Small intestine (tissue), 7 donors: ENCODE measurements around the gene DIPK1B. TPM values are rescaled to one million over a fixed set of nuclear protein-coding genes. Genes with fewer than 3 reads are reported as not detected.

Experiments
- DNase-seq, 2 donors: peaks; one replicate each; pipeline versions ENCODE4 v3.0.0 to v3.0.0-alpha.2; 2013
- FAIRE-seq: peaks from 2 replicates; lab custom pipeline; 2012; peaks lifted over from hg19 to GRCh38; lab: Jason Lieb, UNC
- H3K27ac ChIP-seq, 3 donors: one replicate each; pipeline ENCODE4 v1.5.1; 2013; ENCODE audit warnings: low read length in 2 of 3, mild to moderate bottlenecking in 2 of 3, control low read depth in 1 of 3, inconsistent platforms in 1 of 3, low read depth in 1 of 3, moderate library complexity in 1 of 3
- H3K27me3 ChIP-seq, 3 donors: one replicate each; pipeline ENCODE4 v1.6.1; 2013; ENCODE audit warnings: low read length in 3 of 3, inconsistent platforms in 1 of 3; ENCODE audit not compliant: control insufficient read depth in 3 of 3, insufficient read depth in 3 of 3
- H3K36me3 ChIP-seq, 3 donors: one replicate each; pipeline ENCODE4 v1.6.1; 2013; ENCODE audit warnings: low read length in 3 of 3, inconsistent platforms in 1 of 3, low read depth in 1 of 3, mild to moderate bottlenecking in 1 of 3, moderate library complexity in 1 of 3; ENCODE audit not compliant: control insufficient read depth in 3 of 3, insufficient read depth in 2 of 3
- H3K4me1 ChIP-seq, 3 donors: one replicate each; pipeline ENCODE4 v1.6.1; 2013; ENCODE audit warnings: low read length in 2 of 3, inconsistent platforms in 1 of 3, low read depth in 1 of 3, mild to moderate bottlenecking in 1 of 3, moderate library complexity in 1 of 3; ENCODE audit not compliant: control insufficient read depth in 3 of 3, insufficient read depth in 2 of 3
- H3K4me3 ChIP-seq, 3 donors: one replicate each; pipeline ENCODE4 v1.5.1; 2013; ENCODE audit warnings: low read length in 3 of 3, control low read depth in 1 of 3, inconsistent platforms in 1 of 3, low read depth in 1 of 3, mild to moderate bottlenecking in 1 of 3, moderate library complexity in 1 of 3
- H3K9me3 ChIP-seq, 2 donors: one replicate each; pipeline ENCODE4 v1.6.1; 2013; ENCODE audit warnings: low read depth in 1 of 2, low read length in 1 of 2; ENCODE audit not compliant: control insufficient read depth in 2 of 2, insufficient read depth in 1 of 2
- WGBS, 3 donors: extraction: QIAGEN DNeasy Blood & Tissue Kit; methylation state at CpG; one replicate each; pipeline ENCODE4 v1.1.7; 2013; 5-methylcytosine and 5-hydroxymethylcytosine counted together
- polyA plus RNA-seq, 4 donors: library from polyadenylated mRNA; stranded (reverse) in 3 of 4; unstranded in 1 of 4; fragments of 200-250 nt in 3 of 4; fragments of 120-200 nt in 1 of 4; gene quantifications; one replicate each; pipeline versions ENCODE4 v1.2.1 to v1.2.3, GENCODE V29; 2013
- donor health status: healthy with polysubstance abuse.
- donor health status: control.
- donor health status: control.
- donor health status: Bipolar disorder and iron deficiency.
- donor health status: healthy.

Gene DIPK1B
- polyA plus RNA-seq, 4 donors = 0.22 to 12.7 (median 6.6) TPM

- Histone ChIP-seq H3K27me3 (no peaks in the 10 kb centered on the region), H3K4me3 (peak overlapping the region in 2 of 3 donors; percentile 72 to 88), H3K27ac (peak overlapping the region in 2 of 3 donors; percentile 23 to 24), H3K4me1 (peaks cover 0 to 48% (median 3%) of the 10 kb centered on the region in 3 donors), H3K36me3 (peaks cover 10 to 60% (median 20%) of the 10 kb centered on the region in 3 donors), H3K9me3 (no peaks in the 10 kb centered on the region)
- no peak for FAIRE-seq
- 11 to 16% (median 11%) methylated on average over 18 of the region's 18 CpGs for whole genome bisulfite sequencing, 3 donors
- peak; percentile 72 to 73 for DNase-seq
Measured at GRCh38 chr9:136726631-136727191, 14.3 kb downstream of the DIPK1B start.

- peaks cover 0 to 36% (median 3%) of the 10 kb centered on the region in 3 donors for H3K4me1 ChIP-seq
- 0% methylated on average over 37 to 66 of the region's 66 CpGs for WGBS, 3 donors
- FAIRE-seq = no peak
- DNase-seq = peak; percentile 77 to 96
- no peaks in the 10 kb centered on the region for H3K27me3 ChIP-seq
- peak overlapping the region in 2 of 3 donors; percentile 55 to 65 for H3K27ac ChIP-seq
- H3K9me3 ChIP-seq = no peaks in the 10 kb centered on the region
- H3K36me3 ChIP-seq = peaks cover 7 to 46% (median 18%) of the 10 kb centered on the region in 3 donors
- H3K4me3 ChIP-seq = peak overlapping the region; percentile 72 to 90 (median 88)
Measured at GRCh38 chr9:136728080-136728547, 15.7 kb downstream of the DIPK1B start.

- DNase-seq (peak in 1 of 2 donors; percentile 67), FAIRE-seq (no peak)
- WGBS, 3 donors = 2 to 5% (median 3%) methylated on average over 28 to 53 of the region's 53 CpGs
- H3K27me3 ChIP-seq = no peaks in the 10 kb centered on the region
- peaks cover 7 to 41% (median 13%) of the 10 kb centered on the region in 3 donors for H3K36me3 ChIP-seq
- H3K9me3 ChIP-seq = no peaks in the 10 kb centered on the region
- peak overlapping the region in 1 of 3 donors; percentile 44 for H3K27ac ChIP-seq
- peak overlapping the region; percentile 42 to 88 (median 72) for H3K4me3 ChIP-seq
- H3K4me1 ChIP-seq = peaks cover 0 to 36% (median 3%) of the 10 kb centered on the region in 3 donors
Measured at GRCh38 chr9:136728548-136729123, 16.3 kb downstream of the DIPK1B start.

- Histone ChIP-seq H3K4me1 (peaks cover 0 to 33% (median 3%) of the 10 kb centered on the region in 3 donors), H3K36me3 (peaks cover 7 to 36% (median 8%) of the 10 kb centered on the region in 3 donors), H3K9me3 (no peaks in the 10 kb centered on the region), H3K27ac (no peak overlapping the region), H3K27me3 (no peaks in the 10 kb centered on the region), H3K4me3 (peak overlapping the region in 1 of 3 donors; percentile 72)
- FAIRE-seq (no peak), DNase-seq (no peak)
- 64 to 84% (median 82%) methylated on average over 7 of the region's 7 CpGs for WGBS, 3 donors
Measured at GRCh38 chr9:136729144-136729543, 16.8 kb downstream of the DIPK1B start.

GRCh38 chr9:136729926-136730325 lies 17.6 kb downstream of the DIPK1B start:
- DNase-seq (no peak), FAIRE-seq (no peak)
- no peaks in the 10 kb centered on the region for H3K9me3 ChIP-seq
- H3K4me3 ChIP-seq = no peak overlapping the region
- H3K4me1 ChIP-seq = peaks cover 0 to 26% (median 3%) of the 10 kb centered on the region in 3 donors
- H3K27ac ChIP-seq = no peak overlapping the region
- peaks cover 3 to 28% (median 4%) of the 10 kb centered on the region in 3 donors for H3K36me3 ChIP-seq
- H3K27me3 ChIP-seq = no peaks in the 10 kb centered on the region
- 92 to 95% (median 94%) methylated on average over 8 of the region's 8 CpGs for whole genome bisulfite sequencing, 3 donors

- Histone ChIP-seq H3K4me1 (peaks cover 0 to 8% (median 0%) of the 10 kb centered on the region in 3 donors), H3K9me3 (no peaks in the 10 kb centered on the region), H3K36me3 (peaks cover 0 to 7% (median 0%) of the 10 kb centered on the region in 3 donors), H3K27me3 (no peaks in the 10 kb centered on the region), H3K4me3 (no peak overlapping the region), H3K27ac (no peak overlapping the region)
- DNase-seq (no peak), FAIRE-seq (no peak)
- 64 to 74% (median 72%) methylated on average over 16 of the region's 16 CpGs for WGBS, 3 donors
Measured at GRCh38 chr9:136732444-136733178, 20.2 kb downstream of the DIPK1B start.

GRCh38 chr9:136733611-136734010 lies 21.2 kb downstream of the DIPK1B start:
- H3K27me3 ChIP-seq = peaks cover 0 to 1% (median 0%) of the 10 kb centered on the region in 3 donors
- H3K27ac ChIP-seq = no peak overlapping the region
- H3K36me3 ChIP-seq = peaks cover 0 to 7% (median 0%) of the 10 kb centered on the region in 3 donors
- no peak overlapping the region for H3K4me3 ChIP-seq
- DNase-seq = no peak
- WGBS, 3 donors = 82 to 90% (median 89%) methylated on average over 12 of the region's 12 CpGs
- peaks cover 0 to 8% (median 0%) of the 10 kb centered on the region in 3 donors for H3K4me1 ChIP-seq
- FAIRE-seq = no peak
- peaks cover 0 to 3% of the 10 kb centered on the region in 2 donors for H3K9me3 ChIP-seq

- FAIRE-seq (no peak), DNase-seq (no peak)
- Histone ChIP-seq H3K4me1 (no peaks in the 10 kb centered on the region), H3K9me3 (peaks cover 0 to 7% of the 10 kb centered on the region in 2 donors), H3K4me3 (no peak overlapping the region), H3K27ac (no peak overlapping the region), H3K36me3 (peaks cover 0 to 3% (median 0%) of the 10 kb centered on the region in 3 donors), H3K27me3 (peaks cover 0 to 3% (median 3%) of the 10 kb centered on the region in 3 donors)
- WGBS, 3 donors = 82 to 86% (median 84%) methylated on average over 12 of the region's 12 CpGs
Measured at GRCh38 chr9:136734837-136735496, 22.6 kb downstream of the DIPK1B start.
